ENCODE results near the gene ILDR1.

DNA sequence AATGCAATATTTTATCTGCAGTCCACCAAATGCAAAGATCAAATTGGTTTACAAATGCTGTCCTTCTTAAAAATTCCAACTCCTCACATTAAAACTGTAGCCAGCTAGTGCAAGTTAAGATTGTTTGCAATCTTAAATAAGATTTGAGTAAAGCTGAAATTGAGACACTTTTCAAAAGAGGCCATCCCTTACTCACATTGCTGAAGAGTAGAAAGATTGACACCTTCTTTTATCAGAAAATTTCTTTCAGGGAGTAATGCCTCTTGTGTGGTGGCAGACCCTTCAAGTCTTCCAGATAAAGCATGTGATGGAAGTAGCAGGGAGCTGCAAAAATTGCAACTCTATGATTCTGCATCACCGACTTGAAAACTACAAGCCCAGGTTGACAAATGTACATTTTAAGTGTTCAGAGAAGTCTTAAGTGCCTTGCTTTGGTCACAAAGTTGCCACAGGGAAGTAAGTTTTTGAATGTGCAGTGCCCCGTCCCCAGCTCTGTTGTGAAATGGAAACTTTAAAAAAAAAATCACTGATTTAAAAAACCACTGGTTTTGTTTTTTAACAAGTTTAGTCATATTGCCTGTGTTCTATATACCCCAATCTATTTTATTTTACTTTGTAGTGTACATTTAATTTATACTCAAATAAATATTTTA lies 45.7 kb upstream of the ILDR1 start:
- TF ChIP-seq, protein P1, sequence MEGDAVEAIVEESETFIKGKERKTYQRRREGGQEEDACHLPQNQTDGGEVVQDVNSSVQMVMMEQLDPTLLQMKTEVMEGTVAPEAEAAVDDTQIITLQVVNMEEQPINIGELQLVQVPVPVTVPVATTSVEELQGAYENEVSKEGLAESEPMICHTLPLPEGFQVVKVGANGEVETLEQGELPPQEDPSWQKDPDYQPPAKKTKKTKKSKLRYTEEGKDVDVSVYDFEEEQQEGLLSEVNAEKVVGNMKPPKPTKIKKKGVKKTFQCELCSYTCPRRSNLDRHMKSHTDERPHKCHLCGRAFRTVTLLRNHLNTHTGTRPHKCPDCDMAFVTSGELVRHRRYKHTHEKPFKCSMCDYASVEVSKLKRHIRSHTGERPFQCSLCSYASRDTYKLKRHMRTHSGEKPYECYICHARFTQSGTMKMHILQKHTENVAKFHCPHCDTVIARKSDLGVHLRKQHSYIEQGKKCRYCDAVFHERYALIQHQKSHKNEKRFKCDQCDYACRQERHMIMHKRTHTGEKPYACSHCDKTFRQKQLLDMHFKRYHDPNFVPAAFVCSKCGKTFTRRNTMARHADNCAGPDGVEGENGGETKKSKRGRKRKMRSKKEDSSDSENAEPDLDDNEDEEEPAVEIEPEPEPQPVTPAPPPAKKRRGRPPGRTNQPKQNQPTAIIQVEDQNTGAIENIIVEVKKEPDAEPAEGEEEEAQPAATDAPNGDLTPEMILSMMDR (IDR thresholded peaks at IDR 0.05; ENCODE audit: low read depth, low read length): no peak
- no peak for TF ChIP-seq EZH2phosphoT487 (IDR thresholded peaks at IDR 0.05; ENCODE audit: low read depth)

Measured in OCI-LY3 (cell line).